Lung (tissue), 12 donors: ENCODE data around the gene FAM98B. TPM values are rescaled to one million over a fixed set of nuclear protein-coding genes. Genes with fewer than 3 reads are reported as not detected.

Experiments used
- ATAC-seq: fragments of 200-7000 bp; cut with Tn5 transposase; one replicate; pipeline ENCODE4 v1.9.1; 2020; ENCODE audit warnings: moderate number of reproducible peaks; ENCODE audit not compliant: insufficient read depth, low FRiP score
- DNase-seq, 3 donors: peaks; one replicate each; pipeline ENCODE4 v3.0.0-alpha.2; 2013 to 2017
- H3K27ac ChIP-seq, 2 donors: one replicate each; pipeline ENCODE4 v1.5.1; 2013; ENCODE audit warnings: mild to moderate bottlenecking in 2 of 2, moderate library complexity in 2 of 2, control low read depth in 1 of 2, inconsistent platforms in 1 of 2, low read depth in 1 of 2, low read length in 1 of 2
- H3K27me3 ChIP-seq, 3 donors: one replicate each; pipeline ENCODE4 v1.5.1; 2013; ENCODE audit warnings: low read length in 2 of 3; ENCODE audit not compliant: control insufficient read depth in 3 of 3, insufficient read depth in 3 of 3
- H3K36me3 ChIP-seq, 4 donors: one replicate each; pipeline ENCODE4 v1.5.1; 2013; ENCODE audit warnings: low read length in 4 of 4, mild to moderate bottlenecking in 1 of 4, moderate library complexity in 1 of 4; ENCODE audit not compliant: control insufficient read depth in 4 of 4, insufficient read depth in 4 of 4
- H3K4me1 ChIP-seq, 5 donors: one replicate each; pipeline ENCODE4 v1.5.1; 2013; ENCODE audit warnings: low read length in 5 of 5, mild to moderate bottlenecking in 2 of 5, moderate library complexity in 1 of 5; ENCODE audit not compliant: control insufficient read depth in 5 of 5, insufficient read depth in 5 of 5
- H3K4me3 ChIP-seq: one replicate; pipeline ENCODE4 v1.5.1; 2013; ENCODE audit warnings: mild to moderate bottlenecking, control low read depth, moderate library complexity
- H3K9ac ChIP-seq, 2 donors: one replicate each; pipeline ENCODE4 v1.5.1; 2013; ENCODE audit warnings: low read length in 2 of 2, control low read depth in 1 of 2; ENCODE audit not compliant: insufficient read depth in 1 of 2
- H3K9me3 ChIP-seq, 4 donors: one replicate each; pipeline ENCODE4 v1.5.1; 2013; ENCODE audit warnings: low read length in 3 of 4, mild to moderate bottlenecking in 1 of 4, moderate library complexity in 1 of 4; ENCODE audit not compliant: control insufficient read depth in 4 of 4, insufficient read depth in 3 of 4
- WGBS, 2 donors: extraction: QIAGEN DNeasy Blood & Tissue Kit; methylation state at CpG; one replicate each; pipeline ENCODE4 v1.1.7; 2013; 5-methylcytosine and 5-hydroxymethylcytosine counted together
- polyA plus RNA-seq, 2 donors: library from polyadenylated mRNA; stranded (reverse); fragments of 200-250 nt; gene quantifications; one replicate each; pipeline ENCODE4 v1.2.1, GENCODE V29; 2013
- total RNA-seq, 2 donors: library from RNA; depleted of rRNA in 1 of 2; stranded (reverse); fragments of >200 nt in 1 of 2; gene quantifications; one replicate each; pipeline ENCODE4 v1.2.1, GENCODE V29; 2014 to 2021
- TF ChIP-seq, protein P1 (sequence below): IDR thresholded peaks from 2 replicates; pipeline ENCODE4 v1.5.1; 2012; ENCODE audit warnings: mild to moderate bottlenecking; ENCODE audit errors: control extremely low read depth, extremely low read depth
- donor health status: control.
- donor health status: control.
- donor health status: Bipolar disorder and iron deficiency.
- donor health status: healthy.
- donor health status: DM: yes; HTN: yes; CAD: no.

The FAM98B gene
- total and polyA plus RNA-seq, 4 donors, result 6.9 to 30.3 (median 9.1) TPM

GRCh38 chr15:38421069-38421690 lies 32.7 kb upstream of the FAM98B start:
- H3K4me3 ChIP-seq, result no peak overlapping the region
- DNase-seq (no peak), ATAC-seq (no peak)
- peaks cover 0 to 3% (median 0%) of the 10 kb centered on the region in 4 donors for H3K9me3 ChIP-seq
- H3K4me1 ChIP-seq, result no peaks in the 10 kb centered on the region
- peaks cover 0 to 3% (median 0%) of the 10 kb centered on the region in 3 donors for H3K27me3 ChIP-seq
- H3K36me3 ChIP-seq, result no peaks in the 10 kb centered on the region
- WGBS, 2 donors, result 65 to 74% methylated on average over 4 of the region's 4 CpGs
- H3K27ac ChIP-seq, result no peak overlapping the region
- H3K9ac ChIP-seq, result no peak overlapping the region
- TF ChIP-seq, protein P1, sequence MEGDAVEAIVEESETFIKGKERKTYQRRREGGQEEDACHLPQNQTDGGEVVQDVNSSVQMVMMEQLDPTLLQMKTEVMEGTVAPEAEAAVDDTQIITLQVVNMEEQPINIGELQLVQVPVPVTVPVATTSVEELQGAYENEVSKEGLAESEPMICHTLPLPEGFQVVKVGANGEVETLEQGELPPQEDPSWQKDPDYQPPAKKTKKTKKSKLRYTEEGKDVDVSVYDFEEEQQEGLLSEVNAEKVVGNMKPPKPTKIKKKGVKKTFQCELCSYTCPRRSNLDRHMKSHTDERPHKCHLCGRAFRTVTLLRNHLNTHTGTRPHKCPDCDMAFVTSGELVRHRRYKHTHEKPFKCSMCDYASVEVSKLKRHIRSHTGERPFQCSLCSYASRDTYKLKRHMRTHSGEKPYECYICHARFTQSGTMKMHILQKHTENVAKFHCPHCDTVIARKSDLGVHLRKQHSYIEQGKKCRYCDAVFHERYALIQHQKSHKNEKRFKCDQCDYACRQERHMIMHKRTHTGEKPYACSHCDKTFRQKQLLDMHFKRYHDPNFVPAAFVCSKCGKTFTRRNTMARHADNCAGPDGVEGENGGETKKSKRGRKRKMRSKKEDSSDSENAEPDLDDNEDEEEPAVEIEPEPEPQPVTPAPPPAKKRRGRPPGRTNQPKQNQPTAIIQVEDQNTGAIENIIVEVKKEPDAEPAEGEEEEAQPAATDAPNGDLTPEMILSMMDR, result no peak

- TF ChIP-seq, protein P1, result no peak
- Histone ChIP-seq H3K9ac (no peak overlapping the region), H3K27me3 (no peaks in the 10 kb centered on the region), H3K4me1 (no peaks in the 10 kb centered on the region), H3K9me3 (peaks cover 0 to 3% (median 0%) of the 10 kb centered on the region in 4 donors), H3K36me3 (no peaks in the 10 kb centered on the region), H3K27ac (no peak overlapping the region), H3K4me3 (no peak overlapping the region)
- WGBS, 2 donors, result 81 to 84% methylated on average over 4 of the region's 4 CpGs
- ATAC-seq (no peak), DNase-seq (no peak)
These were observed 29.8 kb upstream of the FAM98B start for GRCh38 chr15:38424101-38424552.

GRCh38 chr15:38425269-38425668 lies 28.7 kb upstream of the FAM98B start:
- peaks cover 0 to 3% (median 0%) of the 10 kb centered on the region in 4 donors for H3K9me3 ChIP-seq
- no peak overlapping the region for H3K9ac ChIP-seq
- H3K4me3 ChIP-seq, result no peak overlapping the region
- peaks cover 0 to under 1% (median 0%) of the 10 kb centered on the region in 5 donors for H3K4me1 ChIP-seq
- H3K36me3 ChIP-seq, result no peaks in the 10 kb centered on the region
- TF ChIP-seq, protein P1, result no peak
- DNase-seq (no peak), ATAC-seq (no peak)
- 80 to 100% methylated on average over 1 of the region's 1 CpG for WGBS, 2 donors
- H3K27me3 ChIP-seq, result no peaks in the 10 kb centered on the region
- H3K27ac ChIP-seq, result no peak overlapping the region
